A673 (cell line): ENCODE results near the gene ZNF354C. TPM values are rescaled to one million over a fixed set of nuclear protein-coding genes. Genes with fewer than 3 reads are reported as not detected.

Source experiments
- BruUV-seq: library from RNA; stranded (reverse); fragments of 400-500 nt; replicated peaks from 2 replicates; lab custom pipeline; 2021; lab: Mats Ljungman, UMichigan
- CTCF ChIA-PET: fragments of 300-600 bp; sonication (Branson Sonifier 250); formaldehyde crosslinking; loops from one replicate; lab custom pipeline; 2022; ENCODE audit warnings: antibody characterized with exemption; lab: Charles Lee
- POLR2A ChIA-PET: fragments of 300-600 bp; sonication (Branson Sonifier 250); formaldehyde crosslinking; loops from one replicate; lab custom pipeline; 2022; ENCODE audit warnings: antibody characterized with exemption; ENCODE audit not compliant: low non-redundant PET; lab: Charles Lee
- DNase-seq: peaks from one replicate; pipeline ENCODE4 v3.0.0-alpha.2; 2015; ENCODE audit warnings: low spot score
- H3K27ac ChIP-seq: fragments of 200-600 bp; sonication (generic); 2 replicates; pipeline ENCODE4 v1.5.1; 2016; ENCODE audit warnings: mixed run types, low read depth, mild to moderate bottlenecking, mixed read lengths, antibody characterized with exemption, low read length; ENCODE audit not compliant: poor library complexity, severe bottlenecking
- H3K27me3 ChIP-seq: fragments of 200-600 bp; sonication (generic); replicated peaks from 2 replicates; pipeline ENCODE4 v1.6.1; 2017; ENCODE audit warnings: mixed run types, low read depth, mild to moderate bottlenecking, mixed read lengths, antibody characterized with exemption, low read length; ENCODE audit not compliant: insufficient read depth, poor library complexity
- H3K36me3 ChIP-seq: fragments of 200-600 bp; sonication (generic); 2 replicates; pipeline ENCODE4 v1.6.1; 2016; ENCODE audit warnings: mixed run types, mild to moderate bottlenecking, mixed read lengths, antibody characterized with exemption, low read length; ENCODE audit not compliant: insufficient read depth, poor library complexity, severe bottlenecking
- H3K4me1 ChIP-seq: fragments of 200-600 bp; sonication (generic); 2 replicates; pipeline ENCODE4 v1.6.1; 2017; ENCODE audit warnings: mixed run types, mild to moderate bottlenecking, mixed read lengths, antibody characterized with exemption, low read length; ENCODE audit not compliant: insufficient read depth, poor library complexity, severe bottlenecking
- H3K4me3 ChIP-seq: fragments of 200-600 bp; sonication (generic); 2 replicates; pipeline ENCODE4 v1.5.1; 2016; ENCODE audit warnings: low read depth, mixed run types, mild to moderate bottlenecking, mixed read lengths, low read length; ENCODE audit not compliant: poor library complexity, severe bottlenecking
- H3K9me3 ChIP-seq: fragments of 200-600 bp; sonication (generic); 2 replicates; pipeline ENCODE4 v1.6.1; 2016; ENCODE audit warnings: mixed run types, low read depth, mild to moderate bottlenecking, mixed read lengths, antibody characterized with exemption, low read length; ENCODE audit not compliant: poor library complexity, severe bottlenecking
- EZH2 ChIP-seq: fragments of 200-600 bp; sonication (generic); IDR thresholded peaks from 2 replicates; pipeline ENCODE4 v1.6.1; 2017; ENCODE audit warnings: borderline replicate concordance, low read depth, mild to moderate bottlenecking, mixed read lengths, antibody characterized with exemption, low read length; ENCODE audit not compliant: poor library complexity, severe bottlenecking
- intact Hi-C: fragments of 100-400 bp; cut with micrococcal nuclease; formaldehyde crosslinking; loops from one replicate; pipeline ENCODE4 v1.10.0; 2022; ENCODE audit not compliant: unreplicated experiment
- total RNA-seq: library from RNA; stranded (reverse); gene quantifications from 2 replicates; pipeline ENCODE4 v1.2.3, GENCODE V29; 2021
- TF ChIP-seq, protein P1 (sequence below): fragments of 300-800, 200-600 bp; sonication (generic); conservative IDR thresholded peaks from 2 replicates; pipeline ENCODE4 v1.5.1; 2017; ENCODE audit warnings: low read depth, mild to moderate bottlenecking, antibody characterized with exemption, low read length, moderate library complexity, mixed read lengths

Gene ZNF354C
- total RNA-seq, 1 experiment from 2014 or later: 7.4 TPM

DNA sequence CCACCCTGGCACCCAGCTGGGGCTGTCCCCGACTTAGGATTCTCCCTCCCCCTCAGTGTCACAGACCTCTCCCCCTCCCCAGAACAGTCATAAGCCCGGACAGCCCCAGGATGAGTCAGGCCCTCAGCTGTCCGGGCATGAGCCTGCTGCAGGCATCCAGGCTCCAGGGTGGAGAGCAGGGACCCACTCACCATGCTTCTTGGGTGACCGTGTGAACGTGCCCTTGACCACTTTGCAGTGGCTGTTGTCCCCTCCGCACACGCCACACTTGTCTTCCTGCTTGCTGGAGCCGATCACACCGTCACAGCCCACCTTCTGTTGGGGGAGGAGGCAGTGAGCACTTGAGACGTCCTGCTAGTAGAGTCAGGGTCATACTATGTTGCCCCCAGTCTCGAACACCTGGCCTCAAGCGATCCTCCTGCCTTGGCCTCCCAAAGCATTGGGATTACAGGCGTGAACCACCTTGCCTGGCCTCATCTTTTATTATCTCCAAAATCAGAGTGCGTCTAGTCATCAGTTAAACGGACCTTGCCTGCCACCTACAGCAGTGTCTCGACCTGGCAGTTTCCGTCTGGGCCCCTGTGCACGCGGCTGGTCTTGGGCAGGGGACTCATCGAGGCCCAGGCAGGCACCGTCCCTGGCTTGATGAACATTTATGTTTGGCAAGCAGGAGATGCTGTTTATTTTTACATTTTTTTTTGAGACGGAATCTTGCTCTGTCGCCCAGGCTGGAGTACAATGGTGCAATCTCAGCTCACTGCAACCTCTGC lies 72.6 kb downstream of the ZNF354C start:
- Histone ChIP-seq H3K27me3 (no peaks in the 10 kb centered on the region), H3K36me3 (no peaks in the 10 kb centered on the region), H3K27ac (no peak overlapping the region), H3K4me3 (no peak overlapping the region), H3K4me1 (no peaks in the 10 kb centered on the region), H3K9me3 (no peaks in the 10 kb centered on the region)
- BruUV-seq: no TSS peak
- POLR2A ChIA-PET: no interaction called here
- CTCF ChIA-PET: no interaction called here
- no peak for DNase-seq
- TF ChIP-seq EZH2: no peak
- TF ChIP-seq, protein P1, sequence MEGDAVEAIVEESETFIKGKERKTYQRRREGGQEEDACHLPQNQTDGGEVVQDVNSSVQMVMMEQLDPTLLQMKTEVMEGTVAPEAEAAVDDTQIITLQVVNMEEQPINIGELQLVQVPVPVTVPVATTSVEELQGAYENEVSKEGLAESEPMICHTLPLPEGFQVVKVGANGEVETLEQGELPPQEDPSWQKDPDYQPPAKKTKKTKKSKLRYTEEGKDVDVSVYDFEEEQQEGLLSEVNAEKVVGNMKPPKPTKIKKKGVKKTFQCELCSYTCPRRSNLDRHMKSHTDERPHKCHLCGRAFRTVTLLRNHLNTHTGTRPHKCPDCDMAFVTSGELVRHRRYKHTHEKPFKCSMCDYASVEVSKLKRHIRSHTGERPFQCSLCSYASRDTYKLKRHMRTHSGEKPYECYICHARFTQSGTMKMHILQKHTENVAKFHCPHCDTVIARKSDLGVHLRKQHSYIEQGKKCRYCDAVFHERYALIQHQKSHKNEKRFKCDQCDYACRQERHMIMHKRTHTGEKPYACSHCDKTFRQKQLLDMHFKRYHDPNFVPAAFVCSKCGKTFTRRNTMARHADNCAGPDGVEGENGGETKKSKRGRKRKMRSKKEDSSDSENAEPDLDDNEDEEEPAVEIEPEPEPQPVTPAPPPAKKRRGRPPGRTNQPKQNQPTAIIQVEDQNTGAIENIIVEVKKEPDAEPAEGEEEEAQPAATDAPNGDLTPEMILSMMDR: no peak
- intact Hi-C loops: no loop called here

Other genes with a start within 250 kb of the ZNF354C start
- 13.8 TPM in 2 replicates for gene ZNF354B, start 200.4 kb upstream of the ZNF354C start, total RNA-seq
- gene ZFP2, start 164.5 kb upstream of the ZNF354C start, total RNA-seq: 0.24 and 0.43 TPM in 2 replicates
- 2.4 and 3.4 TPM in 2 replicates for gene ZNF454, start 119.2 kb upstream of the ZNF354C start, total RNA-seq
- gene GRM6, start 65.1 kb upstream of the ZNF354C start, total RNA-seq: not detected in 2 replicates
- gene ZNF879, start 36.6 kb upstream of the ZNF354C start, total RNA-seq: 3.1 and 3.6 TPM in 2 replicates